Measurements from ENCODE around the gene CACNA2D4. TPM values are rescaled to one million over a fixed set of nuclear protein-coding genes. Genes with fewer than 3 reads are reported as not detected.

Gene CACNA2D4
- total RNA-seq, 4 donors from 2014 or later, result 0.27 to 3.1 (median 0.92) TPM

GRCh38 chr12:1888923-1889322 is 29.5 kb downstream of the CACNA2D4 start:
- no peak overlapping the region for H3K27ac ChIP-seq
- H3K36me3 ChIP-seq, result no peaks in the 10 kb centered on the region
- intact Hi-C loops (cut with DNase I), result no loop called here
- H3K4me3 ChIP-seq, result no peak overlapping the region
- H3K27me3 ChIP-seq, result peaks cover 0 to 15% (median 0%) of the 10 kb centered on the region in 4 donors
- WGBS, 2 donors, result 75% methylated on average over 3 of the region's 3 CpGs
- peaks cover 0 to 11% (median 0%) of the 10 kb centered on the region in 3 donors for H3K9me3 ChIP-seq
- no peak for DNase-seq
- TF ChIP-seq POLR2A (IDR thresholded peaks at IDR 0.05) (no peak), CTCF (IDR thresholded peaks at IDR 0.05) (no peak)
- H3K4me1 ChIP-seq, result no peaks in the 10 kb centered on the region

- Histone ChIP-seq H3K9me3 (peaks cover 0 to 1% (median 0%) of the 10 kb centered on the region in 3 donors), H3K4me3 (no peak overlapping the region), H3K36me3 (no peaks in the 10 kb centered on the region), H3K27me3 (peaks cover 0 to 22% (median 0%) of the 10 kb centered on the region in 4 donors), H3K27ac (no peak overlapping the region), H3K4me1 (no peaks in the 10 kb centered on the region)
- TF ChIP-seq CTCF (IDR thresholded peaks at IDR 0.05), result no peak
- TF ChIP-seq POLR2A (IDR thresholded peaks at IDR 0.05), result no peak
- intact Hi-C loops (cut with DNase I), result no loop called here
- 60 to 71% methylated on average over 9 to 10 of the region's 10 CpGs for WGBS, 2 donors
- DNase-seq, result no peak
Measured at GRCh38 chr12:1886396-1887008, 31.9 kb downstream of the CACNA2D4 start.

- intact Hi-C loops (cut with DNase I), result no loop called here
- no peaks in the 10 kb centered on the region for H3K9me3 ChIP-seq
- no peak for DNase-seq
- no peak for TF ChIP-seq CTCF (IDR thresholded peaks at IDR 0.05)
- TF ChIP-seq POLR2A (IDR thresholded peaks at IDR 0.05), result no peak
- no peaks in the 10 kb centered on the region for H3K4me1 ChIP-seq
- H3K4me3 ChIP-seq, result no peak overlapping the region
- no peak overlapping the region for H3K27ac ChIP-seq
- H3K36me3 ChIP-seq, result no peaks in the 10 kb centered on the region
- 54 to 83% methylated on average over 6 to 7 of the region's 13 CpGs for WGBS, 2 donors
- peaks cover 0 to 22% (median 0%) of the 10 kb centered on the region in 4 donors for H3K27me3 ChIP-seq
Measured at GRCh38 chr12:1885599-1886245, 32.7 kb downstream of the CACNA2D4 start.

GRCh38 chr12:1885082-1885596 is 33.3 kb downstream of the CACNA2D4 start:
- no peak for DNase-seq

More at GRCh38 chr12:1885082-1885596, 33.3 kb downstream of the CACNA2D4 start:
- 82 to 93% methylated on average over 2 to 5 of the region's 5 CpGs for WGBS, 2 donors
- H3K4me1 ChIP-seq, result no peaks in the 10 kb centered on the region
- H3K36me3 ChIP-seq, result no peaks in the 10 kb centered on the region
- no peaks in the 10 kb centered on the region for H3K9me3 ChIP-seq
- intact Hi-C loops (cut with DNase I), result no loop called here
- peaks cover 0 to 22% (median 0%) of the 10 kb centered on the region in 4 donors for H3K27me3 ChIP-seq
- TF ChIP-seq CTCF (IDR thresholded peaks at IDR 0.05) (no peak), POLR2A (IDR thresholded peaks at IDR 0.05) (no peak)
- H3K4me3 ChIP-seq, result no peak overlapping the region
- H3K27ac ChIP-seq, result no peak overlapping the region
